ENCODE measurements around the gene MPP2.

MPP2 gene

DNA sequence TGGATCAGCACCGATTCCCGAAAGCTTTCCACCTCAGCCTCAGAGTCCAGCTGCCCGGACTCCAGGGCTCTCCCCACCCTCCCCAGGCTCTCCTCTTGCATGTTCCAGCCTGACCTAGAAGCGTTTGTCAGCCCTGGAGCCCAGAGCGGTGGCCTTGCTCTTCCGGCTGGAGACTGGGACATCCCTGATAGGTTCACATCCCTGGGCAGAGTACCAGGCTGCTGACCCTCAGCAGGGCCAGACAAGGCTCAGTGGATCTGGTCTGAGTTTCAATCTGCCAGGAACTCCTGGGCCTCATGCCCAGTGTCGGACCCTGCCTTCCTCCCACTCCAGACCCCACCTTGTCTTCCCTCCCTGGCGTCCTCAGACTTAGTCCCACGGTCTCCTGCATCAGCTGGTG is 45.4 kb downstream of the MPP2 start:
- Histone ChIP-seq H3K27ac (ENCODE audit: insufficient read depth in 1 of 2, low read depth in 1 of 2, low read length in 2 of 2, poor library complexity in 1 of 2, severe bottlenecking in 2 of 2) (no peak overlapping the region), H3K4me1 (ENCODE audit: control extremely low read depth in 1 of 4, control insufficient read depth in 4 of 4, insufficient read depth in 4 of 4, low read length in 3 of 4) (peaks cover 0 to 19% (median 17%) of the 10 kb centered on the region in 4 experiments), H3K27me3 (replicated peaks in 2 of 5; ENCODE audit: control insufficient read depth in 4 of 5, insufficient read depth in 5 of 5, low read length in 4 of 5) (peaks cover 0 to 2% (median 0%) of the 10 kb centered on the region in 5 experiments), H3K36me3 (ENCODE audit: control insufficient read depth in 4 of 4, insufficient read depth in 4 of 4, low read length in 3 of 4) (no peaks in the 10 kb centered on the region), H3K4me3 (ENCODE audit: control insufficient read depth in 1 of 7, extremely low read depth in 1 of 7, insufficient read depth in 4 of 7, low read depth in 2 of 7, low read length in 6 of 7) (no peak overlapping the region), H3K9me3 (ENCODE audit: control extremely low read depth in 1 of 5, control insufficient read depth in 4 of 5, insufficient read depth in 2 of 5, low read depth in 1 of 5, low read length in 4 of 5) (no peaks in the 10 kb centered on the region)
- ChIA-PET POLR2A (no interaction called here), CTCF (interaction anchor here (1.7 kb wide), 1 partner anchor 15 kb away, joined by 7 read pairs; the partner anchor contains the start of gene CD300LG)
- 98% methylated on average over 6 of the region's 9 CpGs for whole genome bisulfite sequencing (ENCODE audit: insufficient coverage)
- no peak for DNase-seq

DNA sequence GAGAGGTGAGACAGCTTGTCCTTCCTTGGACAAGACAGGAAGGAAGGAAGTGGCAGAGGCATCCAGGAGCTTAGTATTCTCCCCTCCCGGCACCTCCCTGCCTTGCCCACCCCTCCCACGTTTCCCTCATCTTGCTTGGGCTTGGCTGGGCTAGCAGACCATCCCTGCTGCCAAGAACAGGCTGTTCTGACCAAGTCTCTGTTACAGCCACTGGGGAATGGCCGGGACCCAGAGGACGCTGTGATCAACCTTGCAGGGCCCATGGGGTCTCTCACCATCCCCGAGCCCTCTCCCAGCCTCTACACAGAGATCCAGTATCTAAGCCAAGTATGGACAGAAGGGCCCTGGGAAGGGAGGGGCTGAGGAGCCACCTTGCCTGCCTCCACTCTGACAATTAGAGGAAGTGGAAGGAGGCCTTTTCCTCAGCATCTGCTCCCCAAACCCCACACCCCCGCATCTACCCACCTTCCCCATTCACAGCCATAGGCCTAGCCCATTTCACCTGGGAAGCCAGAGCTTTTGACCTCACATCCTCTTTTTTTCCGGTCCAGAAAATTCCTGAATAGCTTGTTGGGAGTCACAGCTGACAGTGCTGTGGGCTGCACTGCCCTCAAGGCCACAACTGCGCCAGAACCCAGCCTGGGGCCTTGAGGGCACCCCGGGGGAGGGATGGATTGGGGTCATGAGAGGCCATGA is 46.3 kb downstream of the MPP2 start:
- DNase-seq, result peak in 2 of 3 donors; percentile 49 to 52
- WGBS (ENCODE audit: insufficient coverage), result 70% methylated on average over 8 of the region's 9 CpGs
- peaks cover 0 to 19% (median 17%) of the 10 kb centered on the region in 4 experiments for H3K4me1 ChIP-seq (ENCODE audit: control extremely low read depth in 1 of 4, control insufficient read depth in 4 of 4, insufficient read depth in 4 of 4, low read length in 3 of 4)
- H3K27ac ChIP-seq (ENCODE audit: insufficient read depth in 1 of 2, low read depth in 1 of 2, low read length in 2 of 2, poor library complexity in 1 of 2, severe bottlenecking in 2 of 2), result no peak overlapping the region
- ChIA-PET POLR2A (no interaction called here), CTCF (interaction anchor here (1.3 to 2.2 kb wide), 3 partner anchors 14 to 17 kb away, joined by 5 to 7 read pairs (median 7); partner anchors contain the start of gene CD300LG)
- no peaks in the 10 kb centered on the region for H3K9me3 ChIP-seq (ENCODE audit: control extremely low read depth in 1 of 5, control insufficient read depth in 4 of 5, insufficient read depth in 2 of 5, low read depth in 1 of 5, low read length in 4 of 5)
- H3K36me3 ChIP-seq (ENCODE audit: control insufficient read depth in 4 of 4, insufficient read depth in 4 of 4, low read length in 3 of 4), result no peaks in the 10 kb centered on the region
- no peak overlapping the region for H3K4me3 ChIP-seq (ENCODE audit: control insufficient read depth in 1 of 7, extremely low read depth in 1 of 7, insufficient read depth in 4 of 7, low read depth in 2 of 7, low read length in 6 of 7)
- peaks cover 0 to 2% (median 0%) of the 10 kb centered on the region in 5 experiments for H3K27me3 ChIP-seq (replicated peaks in 2 of 5; ENCODE audit: control insufficient read depth in 4 of 5, insufficient read depth in 5 of 5, low read length in 4 of 5)

DNA sequence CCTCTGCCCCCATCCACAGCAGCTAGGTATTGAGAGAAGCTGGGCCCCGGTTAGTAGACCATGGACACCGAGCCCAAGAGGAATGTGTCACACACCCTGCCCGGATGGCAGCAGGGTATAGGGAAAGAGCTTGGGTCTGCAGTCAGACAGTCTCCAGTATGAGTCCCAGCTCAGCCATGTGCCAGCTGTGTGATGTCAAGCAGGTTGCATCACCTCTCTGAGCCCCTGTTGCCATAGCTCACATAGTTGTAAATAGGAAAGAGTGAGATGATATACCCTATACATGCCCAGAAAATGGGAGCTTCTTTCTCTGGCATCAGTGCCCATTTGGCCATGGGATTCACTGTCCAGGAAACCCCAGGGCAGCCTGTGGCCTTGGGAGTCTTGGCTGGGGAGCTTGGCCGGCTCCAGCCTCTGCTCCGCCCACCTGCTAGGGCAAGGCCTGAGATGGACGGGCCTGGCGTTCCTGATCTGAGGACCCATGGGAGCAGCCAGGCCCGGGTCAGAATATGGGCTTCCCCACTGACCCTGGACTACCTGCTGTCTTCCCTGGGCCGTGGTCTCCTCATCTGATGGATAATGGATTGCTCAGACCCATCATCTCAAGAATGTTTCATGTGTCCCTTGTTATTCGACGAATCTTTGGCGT is 47.1 kb downstream of the MPP2 start:
- ChIA-PET POLR2A (no interaction called here), CTCF (interaction anchor here (1.3 to 2.2 kb wide), 2 partner anchors 14 to 18 kb away, joined by 5 to 7 read pairs; partner anchors contain the start of gene CD300LG)
- H3K27me3 ChIP-seq (replicated peaks in 2 of 5; ENCODE audit: control insufficient read depth in 4 of 5, insufficient read depth in 5 of 5, low read length in 4 of 5), result peaks cover 0 to 2% (median 0%) of the 10 kb centered on the region in 5 experiments
- DNase-seq, result no peak
- H3K9me3 ChIP-seq (ENCODE audit: control extremely low read depth in 1 of 5, control insufficient read depth in 4 of 5, insufficient read depth in 2 of 5, low read depth in 1 of 5, low read length in 4 of 5), result no peaks in the 10 kb centered on the region
- no peak overlapping the region for H3K4me3 ChIP-seq (ENCODE audit: control insufficient read depth in 1 of 7, extremely low read depth in 1 of 7, insufficient read depth in 4 of 7, low read depth in 2 of 7, low read length in 6 of 7)
- H3K27ac ChIP-seq (ENCODE audit: insufficient read depth in 1 of 2, low read depth in 1 of 2, low read length in 2 of 2, poor library complexity in 1 of 2, severe bottlenecking in 2 of 2), result no peak overlapping the region
- H3K4me1 ChIP-seq (ENCODE audit: control extremely low read depth in 1 of 4, control insufficient read depth in 4 of 4, insufficient read depth in 4 of 4, low read length in 3 of 4), result peaks cover 0 to 18% (median 13%) of the 10 kb centered on the region in 4 experiments
- 97% methylated on average over 12 of the region's 12 CpGs for WGBS (ENCODE audit: insufficient coverage)
- H3K36me3 ChIP-seq (ENCODE audit: control insufficient read depth in 4 of 4, insufficient read depth in 4 of 4, low read length in 3 of 4), result no peaks in the 10 kb centered on the region

DNA sequence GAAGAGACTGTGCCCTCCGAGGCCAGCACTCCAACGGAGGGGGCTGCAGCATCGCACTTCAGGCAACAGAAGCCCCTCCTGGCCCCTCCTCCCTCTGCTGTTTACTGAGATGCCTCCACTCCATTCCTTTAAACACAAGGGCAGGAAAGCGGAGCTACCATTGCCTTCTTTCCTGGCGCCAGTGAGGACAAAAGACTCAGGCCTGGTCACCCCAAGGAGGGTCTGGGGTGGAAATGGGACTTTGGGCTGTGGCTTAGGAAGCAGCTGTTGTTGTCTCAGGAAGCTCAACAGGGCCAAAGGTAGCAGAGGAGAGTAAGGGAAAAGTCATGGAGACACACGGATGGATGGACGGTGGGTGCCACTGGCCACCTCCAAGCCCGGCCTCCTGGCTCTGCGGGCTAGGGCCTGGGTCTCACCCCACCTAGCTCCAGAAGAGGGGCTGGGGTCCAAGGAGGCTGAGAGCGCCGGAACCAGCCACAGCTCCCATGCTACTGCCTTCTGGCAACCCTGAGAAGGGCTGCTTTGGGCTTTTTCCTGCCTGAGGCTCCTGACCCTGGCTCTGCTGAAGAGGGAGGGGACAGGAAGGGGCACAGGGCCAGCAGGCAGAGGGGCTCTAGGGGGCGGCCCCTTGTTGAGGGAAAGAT is 49.3 kb downstream of the MPP2 start:
- POLR2A ChIA-PET, result interaction anchor here (0.6 kb wide), 1 partner anchor 11 kb away, joined by 4 read pairs; no protein-coding TSS in a partner anchor
- no peak for DNase-seq
- Histone ChIP-seq H3K36me3 (ENCODE audit: control insufficient read depth in 4 of 4, insufficient read depth in 4 of 4, low read length in 3 of 4) (no peaks in the 10 kb centered on the region), H3K27ac (ENCODE audit: insufficient read depth in 1 of 2, low read depth in 1 of 2, low read length in 2 of 2, poor library complexity in 1 of 2, severe bottlenecking in 2 of 2) (no peak overlapping the region), H3K9me3 (ENCODE audit: control extremely low read depth in 1 of 5, control insufficient read depth in 4 of 5, insufficient read depth in 2 of 5, low read depth in 1 of 5, low read length in 4 of 5) (no peaks in the 10 kb centered on the region), H3K4me1 (ENCODE audit: control extremely low read depth in 1 of 4, control insufficient read depth in 4 of 4, insufficient read depth in 4 of 4, low read length in 3 of 4) (peaks cover 0 to 21% (median 13%) of the 10 kb centered on the region in 4 experiments), H3K27me3 (replicated peaks in 2 of 5; ENCODE audit: control insufficient read depth in 4 of 5, insufficient read depth in 5 of 5, low read length in 4 of 5) (no peaks in the 10 kb centered on the region), H3K4me3 (ENCODE audit: control insufficient read depth in 1 of 7, extremely low read depth in 1 of 7, insufficient read depth in 4 of 7, low read depth in 2 of 7, low read length in 6 of 7) (no peak overlapping the region)
- CTCF ChIA-PET, result interaction anchor here (1.0 to 4.1 kb wide), 3 partner anchors 12 to 136 kb away, joined by 3 to 19 read pairs (median 3); partner anchors contain the start of gene CD300LG
- WGBS (ENCODE audit: insufficient coverage), result 73% methylated on average over 9 of the region's 12 CpGs

DNA sequence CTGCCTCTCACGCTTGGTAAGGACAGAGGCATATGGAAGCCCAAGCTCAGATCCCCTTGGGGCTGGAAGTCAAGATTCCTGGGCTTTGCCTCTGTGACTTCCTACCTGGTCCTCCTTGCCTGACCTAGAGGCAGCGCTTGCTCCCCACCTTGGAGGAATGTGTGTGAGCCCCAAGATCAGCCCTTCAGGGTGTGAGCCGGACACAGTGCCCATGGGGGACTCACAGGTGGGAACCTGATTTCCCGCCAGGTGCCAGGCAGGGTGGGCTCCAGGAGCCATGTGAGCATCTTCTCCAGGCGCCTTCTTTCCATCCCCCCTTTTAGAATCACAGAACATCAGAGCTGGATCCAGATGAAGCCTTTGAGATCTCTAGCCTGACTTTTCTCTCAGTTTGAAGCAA is 50.2 kb downstream of the MPP2 start:
- Histone ChIP-seq H3K27me3 (replicated peaks in 2 of 5; ENCODE audit: control insufficient read depth in 4 of 5, insufficient read depth in 5 of 5, low read length in 4 of 5) (no peaks in the 10 kb centered on the region), H3K4me1 (ENCODE audit: control extremely low read depth in 1 of 4, control insufficient read depth in 4 of 4, insufficient read depth in 4 of 4, low read length in 3 of 4) (peaks cover 0 to 21% (median 13%) of the 10 kb centered on the region in 4 experiments), H3K9me3 (ENCODE audit: control extremely low read depth in 1 of 5, control insufficient read depth in 4 of 5, insufficient read depth in 2 of 5, low read depth in 1 of 5, low read length in 4 of 5) (no peaks in the 10 kb centered on the region), H3K36me3 (ENCODE audit: control insufficient read depth in 4 of 4, insufficient read depth in 4 of 4, low read length in 3 of 4) (no peaks in the 10 kb centered on the region), H3K27ac (ENCODE audit: insufficient read depth in 1 of 2, low read depth in 1 of 2, low read length in 2 of 2, poor library complexity in 1 of 2, severe bottlenecking in 2 of 2) (no peak overlapping the region), H3K4me3 (ENCODE audit: control insufficient read depth in 1 of 7, extremely low read depth in 1 of 7, insufficient read depth in 4 of 7, low read depth in 2 of 7, low read length in 6 of 7) (no peak overlapping the region)
- CTCF ChIA-PET, result interaction anchor here (0.9 to 4.1 kb wide), 4 partner anchors 11 to 77 kb away, joined by 3 to 19 read pairs (median 3); partner anchors contain the start of genes CD300LG and CFAP97D1
- POLR2A ChIA-PET, result no interaction called here
- WGBS (ENCODE audit: insufficient coverage), result 100% methylated on average over 4 of the region's 5 CpGs
- DNase-seq, result no peak

DNA sequence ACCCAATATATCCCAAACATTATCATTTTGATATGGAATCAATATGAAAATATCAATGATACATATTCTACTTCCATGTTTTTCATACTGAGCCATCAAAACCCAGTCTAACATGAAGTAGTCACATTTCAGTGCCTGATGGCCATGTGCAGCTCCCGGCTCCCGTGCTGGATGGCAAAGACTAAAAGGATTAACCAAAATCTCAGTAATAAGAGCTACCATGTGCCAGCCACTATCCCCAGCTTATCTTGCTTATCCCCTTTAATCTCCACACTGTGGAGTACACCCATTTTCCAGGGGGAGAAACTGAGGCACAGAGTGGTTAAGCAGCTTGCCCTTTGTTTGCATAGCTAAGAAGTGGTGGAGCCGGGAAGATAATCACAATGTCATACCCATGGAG is 51.2 kb downstream of the MPP2 start:
- 96% methylated on average over 3 of the region's 3 CpGs for WGBS (ENCODE audit: insufficient coverage)

More for the DNA sequence above, 51.2 kb downstream of the MPP2 start:
- H3K27ac ChIP-seq (ENCODE audit: insufficient read depth in 1 of 2, low read depth in 1 of 2, low read length in 2 of 2, poor library complexity in 1 of 2, severe bottlenecking in 2 of 2), result no peak overlapping the region
- DNase-seq, result no peak
- peaks cover 0 to 18% (median 10%) of the 10 kb centered on the region in 4 experiments for H3K4me1 ChIP-seq (ENCODE audit: control extremely low read depth in 1 of 4, control insufficient read depth in 4 of 4, insufficient read depth in 4 of 4, low read length in 3 of 4)
- no peaks in the 10 kb centered on the region for H3K9me3 ChIP-seq (ENCODE audit: control extremely low read depth in 1 of 5, control insufficient read depth in 4 of 5, insufficient read depth in 2 of 5, low read depth in 1 of 5, low read length in 4 of 5)
- no peaks in the 10 kb centered on the region for H3K27me3 ChIP-seq (replicated peaks in 2 of 5; ENCODE audit: control insufficient read depth in 4 of 5, insufficient read depth in 5 of 5, low read length in 4 of 5)
- ChIA-PET CTCF (interaction anchor here (0.9 to 4.1 kb wide), 5 partner anchors 10 to 76 kb away, joined by 3 to 19 read pairs (median 3); partner anchors contain the start of genes CD300LG and CFAP97D1), POLR2A (no interaction called here)
- H3K36me3 ChIP-seq (ENCODE audit: control insufficient read depth in 4 of 4, insufficient read depth in 4 of 4, low read length in 3 of 4), result no peaks in the 10 kb centered on the region
- H3K4me3 ChIP-seq (ENCODE audit: control insufficient read depth in 1 of 7, extremely low read depth in 1 of 7, insufficient read depth in 4 of 7, low read depth in 2 of 7, low read length in 6 of 7), result no peak overlapping the region

Data from common myeloid progenitor, CD34-positive (primary cell).